Activated B cell treated with CpG ODN at 0.5 μM for 24 hours (primary cell): ENCODE measurements around the gene PBX2. TPM values are rescaled to one million over a fixed set of nuclear protein-coding genes. Genes with fewer than 3 reads are reported as not detected.
A peak's percentile ranks its signal among the peaks of the same experiment; 100 is the strongest.

Source experiments
- ATAC-seq: fragments of 200-7000 bp; cut with Tn5 transposase; one replicate; pipeline ENCODE4 v1.10.0; 2021; ENCODE audit warnings: low read depth, mild to moderate bottlenecking, moderate library complexity
- CTCF ChIA-PET: fragments of 350-600 bp; sonication (Branson Sonifier 250); formaldehyde crosslinking; loops from one replicate; lab custom pipeline; 2021; ENCODE audit warnings: antibody characterized with exemption; lab: Charles Lee
- POLR2A ChIA-PET: fragments of 350-600 bp; sonication (Branson Sonifier 250); formaldehyde crosslinking; loops from one replicate; lab custom pipeline; 2021; ENCODE audit warnings: antibody characterized with exemption; lab: Charles Lee
- DNase-seq: peaks from one replicate; pipeline ENCODE4 v3.0.0; 2022
- H3K27ac Mint-ChIP-seq: one replicate; pipeline ENCODE4 v1.8.0; 2020; ENCODE audit warnings: mixed read lengths
- H3K27me3 Mint-ChIP-seq: one replicate; pipeline ENCODE4 v1.8.0; 2021; ENCODE audit warnings: mixed read lengths
- H3K36me3 Mint-ChIP-seq: one replicate; pipeline ENCODE4 v1.8.0; 2021; ENCODE audit warnings: low read depth, mixed read lengths
- H3K4me1 Mint-ChIP-seq: one replicate; pipeline ENCODE4 v1.8.0; 2021; ENCODE audit warnings: mixed read lengths
- H3K4me3 Mint-ChIP-seq: one replicate; pipeline ENCODE4 v1.8.0; 2020; ENCODE audit warnings: mild to moderate bottlenecking, mixed read lengths
- H3K9me3 Mint-ChIP-seq: one replicate; pipeline ENCODE4 v1.8.0; 2020; ENCODE audit warnings: mixed read lengths
- CTCF ChIP-seq: fragments of 200-600 bp; IDR thresholded peaks from one replicate; pipeline ENCODE4 v1.8.0; 2022; ENCODE audit warnings: antibody characterized with exemption, mild to moderate bottlenecking
- intact Hi-C: fragments of 100-400 bp; cut with micrococcal nuclease; formaldehyde crosslinking; loops from one replicate; pipeline ENCODE4 v1.15.1; 2024
- total RNA-seq: library from RNA; stranded (reverse); gene quantifications from 2 replicates; pipeline ENCODE4 v1.2.3, GENCODE V29; 2022

PBX2 gene
- total RNA-seq: 134 and 153 TPM in 2 replicates

GRCh38 chr6:32190054-32190851 lies at the start of gene PBX2:
Gene PBX2 (minus strand): TSS chr6:32190202. CDS start chr6:32189915, 287 bp downstream.
- no peak for TF ChIP-seq CTCF
- Mint-ChIP-seq H3K36me3 (peaks cover 60% of the 10 kb centered on the region), H3K27ac (peak within 1 kb of the TSS; percentile 96), H3K9me3 (no peaks in the 10 kb centered on the region), H3K4me3 (peak within 1 kb of the TSS; percentile 91), H3K4me1 (peaks cover 85% of the 10 kb centered on the region), H3K27me3 (no peaks in the 10 kb centered on the region)
- intact Hi-C loops: loop anchor here (1.0 to 10.0 kb wide), 5 partner anchors 12 to 752 kb away; partner anchors contain the start of genes ATF6B, ATP6V1G2, DDX39B and HLA-DMB
- peak; percentile 86 for ATAC-seq
- CTCF ChIA-PET: no interaction called here
- POLR2A ChIA-PET: interaction anchor here (0.6 to 5.2 kb wide), 31 partner anchors 8 to 1976 kb away, joined by 3 to 102 read pairs (median 4); partner anchors contain the start of genes AGPAT1, ATF6B, BAG6 and BRD2
- DNase-seq: peak; percentile 61

- ATAC-seq: no peak
- CTCF ChIA-PET: no interaction called here
- H3K27me3 Mint-ChIP-seq: peaks cover 3% of the 10 kb centered on the region
Observed at GRCh38 chr6:32239462-32239861, 49.5 kb upstream of the PBX2 start.

DNA sequence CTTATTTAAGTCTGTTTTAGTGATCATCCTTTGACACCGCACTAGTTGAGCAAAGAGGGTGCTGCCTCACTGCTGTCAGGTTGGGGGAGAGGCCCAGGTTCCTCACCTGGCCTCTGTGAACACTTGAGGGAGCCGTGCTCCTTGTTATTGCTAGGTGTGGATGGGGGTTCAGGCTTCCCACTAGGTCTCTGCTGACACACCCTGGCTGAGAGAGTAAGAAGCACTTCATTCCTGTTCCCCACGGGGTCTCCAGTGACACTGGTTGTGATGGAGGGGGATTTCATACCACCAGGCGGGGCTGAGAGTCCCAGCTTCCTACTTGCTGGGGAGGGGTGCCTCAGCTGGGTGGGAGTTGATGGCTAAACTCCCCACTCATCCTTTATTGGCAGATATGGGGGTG lies 44.9 kb upstream of the PBX2 start:
- Mint-ChIP-seq H3K27ac (no peak overlapping the region), H3K9me3 (no peaks in the 10 kb centered on the region), H3K36me3 (no peaks in the 10 kb centered on the region), H3K4me1 (no peaks in the 10 kb centered on the region), H3K27me3 (peaks cover 3% of the 10 kb centered on the region), H3K4me3 (no peak overlapping the region)
- DNase-seq: no peak
- ATAC-seq: no peak
- ChIA-PET CTCF (no interaction called here), POLR2A (interaction anchor here (0.6 kb wide), 1 partner anchor 114 kb away, joined by 5 read pairs; no protein-coding TSS in a partner anchor)
- TF ChIP-seq CTCF: no peak
- intact Hi-C loops: no loop called here

More at GRCh38 chr6:32239462-32239861, 49.5 kb upstream of the PBX2 start:
- no peaks in the 10 kb centered on the region for H3K36me3 Mint-ChIP-seq
- H3K4me3 Mint-ChIP-seq: no peak overlapping the region
- DNase-seq: no peak
- no peaks in the 10 kb centered on the region for H3K4me1 Mint-ChIP-seq
- no peaks in the 10 kb centered on the region for H3K9me3 Mint-ChIP-seq
- TF ChIP-seq CTCF: no peak
- POLR2A ChIA-PET: no interaction called here
- H3K27ac Mint-ChIP-seq: no peak overlapping the region
- intact Hi-C loops: no loop called here

DNA sequence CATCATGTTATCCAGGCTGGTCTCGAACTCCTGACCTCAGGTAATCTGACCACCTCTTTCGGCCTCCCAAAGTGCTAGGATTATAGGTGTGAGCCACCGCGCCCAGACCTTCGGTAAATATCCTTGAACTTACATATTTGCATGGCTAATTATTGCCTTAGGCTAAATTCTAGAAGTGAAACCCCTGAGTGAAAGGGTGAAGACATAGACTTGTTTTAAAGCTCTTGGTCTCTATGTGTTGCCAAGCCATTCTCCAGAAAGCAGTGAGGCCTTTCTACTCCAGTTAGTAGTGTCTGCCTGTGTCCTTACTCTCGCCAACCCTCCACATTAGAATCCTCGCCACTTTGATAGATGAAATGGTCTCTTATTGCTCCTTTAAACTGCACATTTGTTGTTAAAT lies 36.4 kb upstream of the PBX2 start:
- ChIA-PET CTCF (interaction anchor here (1.1 kb wide), 1 partner anchor 28 kb away, joined by 3 read pairs; no protein-coding TSS in a partner anchor), POLR2A (interaction anchor here (0.8 to 1.8 kb wide), 8 partner anchors 29 to 101 kb away, joined by 3 to 11 read pairs (median 5); partner anchors contain the start of genes FKBPL, GPSM3 and PBX2)
- DNase-seq: no peak
- no peak overlapping the region for H3K4me3 Mint-ChIP-seq
- no peaks in the 10 kb centered on the region for H3K9me3 Mint-ChIP-seq
- peak overlapping the region; percentile 76 for H3K27ac Mint-ChIP-seq
- intact Hi-C loops: no loop called here
- H3K27me3 Mint-ChIP-seq: no peaks in the 10 kb centered on the region
- peaks cover 71% of the 10 kb centered on the region for H3K4me1 Mint-ChIP-seq
- peak; percentile 57 for ATAC-seq
- no peak for TF ChIP-seq CTCF
- H3K36me3 Mint-ChIP-seq: no peaks in the 10 kb centered on the region

DNA sequence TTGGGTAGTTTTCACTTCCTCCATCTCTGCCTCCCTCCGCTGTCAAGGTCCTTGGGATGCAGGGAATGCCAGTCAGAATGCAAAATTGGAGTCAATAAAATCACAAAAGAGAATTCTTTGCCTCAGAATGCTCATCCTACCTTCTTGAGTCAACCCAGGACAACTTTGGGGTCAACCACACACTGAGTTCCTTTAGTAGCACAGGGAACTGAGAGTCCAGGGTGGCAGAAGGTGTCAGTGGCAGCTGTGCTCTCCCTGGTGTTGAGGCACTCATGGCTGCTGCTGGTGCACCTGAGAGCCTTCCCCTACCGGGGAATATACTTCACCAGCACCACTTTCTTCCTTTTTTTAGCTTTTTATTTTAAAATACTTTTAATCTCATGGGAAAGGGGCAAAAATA lies 34.7 kb upstream of the PBX2 start:
- DNase-seq (no peak), ATAC-seq (peak; percentile 83)
- no peak for TF ChIP-seq CTCF
- peak overlapping the region; percentile 2 for H3K4me3 Mint-ChIP-seq
- H3K36me3 Mint-ChIP-seq: no peaks in the 10 kb centered on the region
- intact Hi-C loops: loop anchor here (2.0 kb wide), 1 partner anchor 28 kb away; no protein-coding TSS in a partner anchor
- ChIA-PET POLR2A (interaction anchor here (1.2 to 1.4 kb wide), 2 partner anchors 28 to 29 kb away, joined by 7 read pairs; no protein-coding TSS in a partner anchor), CTCF (no interaction called here)
- peak overlapping the region; percentile 83 for H3K27ac Mint-ChIP-seq
- no peaks in the 10 kb centered on the region for H3K9me3 Mint-ChIP-seq
- no peaks in the 10 kb centered on the region for H3K27me3 Mint-ChIP-seq
- peaks cover 75% of the 10 kb centered on the region for H3K4me1 Mint-ChIP-seq
